K562 treated with DMSO at 1 percent for 24 hours (cell line): ENCODE results near the gene SMARCA4. TPM values are rescaled to one million over a fixed set of nuclear protein-coding genes. Genes with fewer than 3 reads are reported as not detected.

Experiments used
- total RNA-seq: library from RNA; unstranded; fragments of 300-600 nt; gene quantifications from 2 replicates; pipeline ENCODE4 v1.2.3, GENCODE V29; 2022; ENCODE audit warnings: low read depth; ENCODE audit not compliant: insufficient read depth

The SMARCA4 gene
- 126 and 136 TPM in 2 replicates for total RNA-seq

DNA sequence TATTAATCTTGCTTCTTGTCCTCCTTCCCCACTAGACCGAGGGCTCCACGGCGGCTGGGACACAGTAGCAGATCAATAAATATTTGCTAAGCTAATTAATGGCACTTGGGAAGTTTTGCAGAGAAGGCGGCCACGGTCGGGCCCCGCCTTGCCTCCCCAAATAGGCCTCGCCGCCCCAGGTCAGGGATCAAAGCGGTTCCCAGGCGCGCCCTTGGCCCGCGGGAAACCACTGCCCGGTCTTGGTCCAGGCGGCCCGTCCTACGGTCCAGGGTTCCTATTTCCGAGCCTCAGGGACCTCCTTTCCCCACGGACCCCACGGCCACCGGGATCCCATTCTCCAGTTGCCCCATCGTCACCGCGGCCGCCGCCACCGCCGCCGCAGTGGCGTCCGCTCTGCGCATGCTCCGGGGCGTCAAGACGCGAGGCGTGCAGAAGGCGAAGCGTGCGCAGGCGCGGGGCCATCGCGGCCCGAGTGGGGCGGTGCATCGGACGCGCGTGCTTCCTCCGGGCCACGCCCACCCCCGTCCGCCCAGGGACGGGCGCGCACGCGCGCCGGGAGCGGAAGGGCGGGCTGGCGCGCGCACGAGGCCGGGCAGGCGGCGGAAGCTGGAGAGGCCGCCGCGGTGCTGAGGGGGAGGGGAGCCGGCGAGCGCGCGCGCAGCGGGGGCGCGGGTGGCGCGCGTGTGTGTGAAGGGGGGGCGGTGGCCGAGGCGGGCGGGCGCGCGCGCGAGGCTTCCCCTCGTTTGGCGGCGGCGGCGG, at the start of gene SMARCA4:
Gene SMARCA4 (plus strand): TSS at position 717 of the 759 bp plus-strand sequence. CDS start 23,122 bp downstream, outside the sequence.

GRCh38 chr19:10928563-10929401, 32.0 kb upstream of the SMARCA4 start, which contains the start of the genes TIMM29 and YIPF2:
Gene TIMM29 (plus strand): TSS chr19:10928811. CDS start chr19:10928823, 12 bp downstream.
Gene YIPF2 (minus strand): TSS chr19:10928639. CDS start chr19:10928410, 229 bp downstream.

DNA sequence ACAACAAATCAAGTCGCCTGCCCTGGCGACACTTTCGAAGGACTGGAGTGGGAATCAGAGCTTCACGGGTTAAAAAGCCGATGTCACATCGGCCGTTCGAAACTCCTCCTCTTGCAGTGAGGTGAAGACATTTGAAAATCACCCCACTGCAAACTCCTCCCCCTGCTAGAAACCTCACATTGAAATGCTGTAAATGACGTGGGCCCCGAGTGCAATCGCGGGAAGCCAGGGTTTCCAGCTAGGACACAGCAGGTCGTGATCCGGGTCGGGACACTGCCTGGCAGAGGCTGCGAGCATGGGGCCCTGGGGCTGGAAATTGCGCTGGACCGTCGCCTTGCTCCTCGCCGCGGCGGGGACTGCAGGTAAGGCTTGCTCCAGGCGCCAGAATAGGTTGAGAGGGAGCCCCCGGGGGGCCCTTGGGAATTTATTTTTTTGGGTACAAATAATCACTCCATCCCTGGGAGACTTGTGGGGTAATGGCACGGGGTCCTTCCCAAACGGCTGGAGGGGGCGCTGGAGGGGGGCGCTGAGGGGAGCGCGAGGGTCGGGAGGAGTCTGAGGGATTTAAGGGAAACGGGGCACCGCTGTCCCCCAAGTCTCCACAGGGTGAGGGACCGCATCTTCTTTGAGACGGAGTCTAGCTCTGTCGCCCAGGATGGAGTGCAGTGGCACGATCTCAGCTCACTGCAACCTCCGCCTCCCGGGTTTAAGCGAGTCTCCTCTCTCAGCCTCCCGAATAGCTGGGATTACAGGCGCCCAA, 128.6 kb downstream of the SMARCA4 start, which contains the start of gene LDLR:
Gene LDLR (plus strand): TSS at position 210 of the 760 bp plus-strand sequence. CDS start 86 bp downstream, at position 296.

Other genes with a start within 250 kb of the SMARCA4 start
- 273 and 282 TPM in 2 replicates for gene DNM2, start 243.0 kb upstream of the SMARCA4 start, total RNA-seq
- 89.6 and 101 TPM in 2 replicates for gene TMED1, start 124.8 kb upstream of the SMARCA4 start, total RNA-seq
- gene C19orf38, start 112.6 kb upstream of the SMARCA4 start, total RNA-seq, result 1.1 and 1.5 TPM in 2 replicates
- gene CARM1, start 89.5 kb upstream of the SMARCA4 start, total RNA-seq, result 80.5 and 84.1 TPM in 2 replicates
- 106 and 108 TPM in 2 replicates for gene YIPF2, start 32.4 kb upstream of the SMARCA4 start, total RNA-seq
- 55.9 and 57.1 TPM in 2 replicates for gene TIMM29, start 32.2 kb upstream of the SMARCA4 start, total RNA-seq
- gene LDLR, start 128.4 kb downstream of the SMARCA4 start, total RNA-seq, result 45.5 and 50.5 TPM in 2 replicates
- 40.1 and 40.5 TPM in 2 replicates for gene SPC24, start 194.8 kb downstream of the SMARCA4 start, total RNA-seq
- 44.3 and 58.6 TPM in 2 replicates for gene KANK2, start 236.5 kb downstream of the SMARCA4 start, total RNA-seq